HG03378 (cell line): ENCODE data around the gene XKR7.

ENCODE experiments used
- ATAC-seq: cut with Tn5 transposase; IDR thresholded peaks from one replicate; pipeline ENCODE4 v1.9.1; 2021; ENCODE audit warnings: mild to moderate bottlenecking, moderate library complexity; ENCODE audit not compliant: unreplicated experiment

XKR7 gene

DNA sequence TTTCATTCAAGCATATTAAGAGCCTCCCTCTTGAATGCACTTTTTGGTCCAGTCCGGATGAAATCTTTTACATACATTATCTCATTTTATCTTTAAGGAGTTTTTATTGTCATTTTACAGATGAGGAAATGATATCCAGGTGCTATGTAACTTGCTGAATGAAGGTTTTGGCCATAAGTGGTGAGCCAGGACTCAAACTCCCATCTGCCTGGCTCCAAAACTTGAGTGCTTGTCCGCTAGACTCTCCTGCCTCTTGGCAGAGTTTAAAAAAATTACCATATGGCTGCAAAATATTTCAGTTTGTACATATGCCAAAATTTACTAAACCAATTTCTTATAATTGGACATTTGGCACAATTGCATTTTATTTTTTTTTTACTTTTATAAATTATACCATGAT is 28.3 kb upstream of the XKR7 start:
- no peak for ATAC-seq

DNA sequence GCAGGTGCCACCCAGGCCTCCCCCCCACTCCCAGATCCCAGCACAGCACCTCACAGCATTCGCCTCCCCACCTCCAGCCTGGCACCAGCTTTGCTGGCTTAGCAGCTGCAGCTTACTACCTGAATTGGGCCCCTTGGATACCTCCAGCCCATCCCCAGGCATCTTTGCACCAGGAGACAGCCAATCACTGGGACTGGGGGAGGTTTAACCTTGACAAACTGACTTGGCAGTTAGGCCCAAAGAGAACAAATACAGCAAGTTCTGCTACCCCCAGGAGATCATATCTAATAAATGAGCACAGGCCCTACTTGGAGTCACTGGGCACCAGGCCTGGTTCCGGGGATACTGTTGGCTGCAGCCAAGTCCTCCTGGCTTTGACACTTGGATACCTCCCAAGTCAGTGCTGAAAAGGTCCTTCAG is 24.9 kb upstream of the XKR7 start:
- no peak for ATAC-seq

DNA sequence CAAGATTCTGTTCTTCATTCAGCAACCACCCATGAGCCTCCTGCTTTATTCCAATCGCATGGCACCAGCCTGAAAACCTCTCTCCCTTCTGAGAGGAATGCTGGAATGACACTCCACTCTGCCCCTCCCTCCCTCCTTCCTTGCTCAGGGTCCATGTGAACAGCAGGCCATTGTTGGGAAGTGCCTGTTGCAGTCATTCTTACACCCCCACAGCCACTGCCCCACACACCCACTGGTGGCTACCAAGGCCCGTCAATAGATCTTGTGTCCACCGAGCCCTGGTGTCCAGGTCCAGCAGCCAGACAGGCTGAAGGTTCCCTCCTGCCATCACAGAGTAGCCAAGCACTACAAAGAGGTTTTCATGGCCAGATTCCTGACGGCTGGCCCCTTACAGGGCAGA is 22.6 kb upstream of the XKR7 start:
- no peak for ATAC-seq

DNA sequence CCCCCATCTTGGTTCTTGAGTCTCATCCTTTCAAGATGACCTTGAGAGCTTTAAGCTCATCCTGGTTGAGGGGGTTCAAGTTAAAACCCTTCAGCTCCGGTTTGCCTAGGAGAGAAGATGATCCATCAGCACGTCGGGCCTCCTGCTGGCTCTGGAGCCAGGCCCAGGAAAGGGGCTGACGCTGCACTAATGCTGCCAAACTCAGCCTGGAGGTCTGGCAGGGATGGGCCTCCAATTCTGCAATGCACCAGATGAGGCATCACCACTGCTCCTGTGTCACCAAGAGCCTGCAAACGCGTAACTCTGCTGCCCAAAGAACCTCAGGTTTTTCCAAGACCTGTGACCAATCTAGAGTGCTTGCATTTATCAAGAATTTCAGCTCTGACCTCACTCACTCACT is 22.2 kb upstream of the XKR7 start:
- ATAC-seq = no peak

DNA sequence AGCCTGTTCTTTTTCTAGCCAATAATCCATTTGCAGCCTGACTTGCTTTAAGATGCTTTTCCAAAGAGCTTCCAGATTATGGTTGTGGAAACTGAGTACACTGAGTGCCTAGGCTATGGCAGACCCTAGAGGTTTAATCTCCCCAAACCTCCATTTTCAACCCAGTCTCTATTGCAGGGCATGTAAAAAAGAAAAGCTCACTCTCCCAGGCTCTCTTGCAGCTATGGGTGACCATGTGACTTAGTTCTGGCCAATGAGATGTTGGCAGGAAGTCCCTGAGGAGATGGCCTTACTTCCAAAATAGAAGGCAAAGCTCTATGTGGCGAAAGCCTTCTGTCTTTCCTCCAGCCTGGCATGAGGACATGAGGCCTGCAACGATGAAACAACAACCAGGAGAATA is 19.9 kb upstream of the XKR7 start:
- ATAC-seq = no peak

DNA sequence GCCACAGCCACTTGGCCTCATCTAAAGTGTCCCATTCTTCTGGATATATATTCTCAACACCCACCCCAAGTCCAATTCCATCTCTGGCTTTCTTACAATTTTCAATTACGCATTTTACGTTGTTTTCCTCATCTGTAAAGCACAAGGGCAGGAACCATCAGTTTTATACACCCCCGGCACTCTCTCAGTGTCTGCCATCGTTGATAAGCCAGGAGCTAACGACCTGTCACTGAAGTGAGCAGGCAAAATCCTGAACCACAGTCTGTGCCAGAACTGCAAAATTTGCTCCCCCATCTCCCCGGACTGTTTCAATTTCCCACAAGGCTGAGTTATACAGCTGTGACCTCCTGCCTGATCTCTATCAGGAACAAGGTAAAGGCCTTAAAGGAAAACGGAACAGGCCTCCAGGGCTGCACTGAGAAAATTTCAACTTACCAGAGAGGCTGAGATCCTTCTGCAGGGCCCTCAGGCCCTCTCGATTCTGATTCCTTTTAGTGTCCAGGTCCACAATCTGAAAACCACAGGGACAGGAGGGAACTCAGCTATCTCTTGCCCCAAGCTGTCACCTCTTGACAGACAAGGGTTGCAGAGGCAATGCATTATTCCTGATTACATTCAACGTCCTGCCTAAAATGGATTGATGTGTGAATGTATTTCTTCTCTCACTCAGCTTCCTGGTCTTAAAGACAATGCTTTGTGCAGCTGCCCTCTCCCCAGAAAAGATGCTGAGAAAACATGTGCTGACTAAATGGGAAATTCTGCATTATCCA is 17.9 kb upstream of the XKR7 start:
- no peak for ATAC-seq

DNA sequence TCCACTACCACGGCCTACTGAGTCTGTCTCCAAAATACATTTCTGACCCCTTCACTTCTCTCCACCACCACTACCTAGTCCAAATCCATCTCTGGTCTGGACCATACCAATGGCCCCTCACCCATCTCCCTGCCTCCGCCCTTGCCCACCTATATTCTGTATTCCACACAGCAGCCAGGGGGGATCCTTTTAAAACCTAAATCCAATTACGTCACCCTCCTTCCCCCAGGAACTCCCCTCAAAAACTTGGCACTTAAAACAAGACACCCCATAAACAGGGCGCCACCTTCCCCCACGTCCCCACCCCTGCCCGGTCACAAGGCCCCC is 16.8 kb upstream of the XKR7 start:
- no peak for ATAC-seq

DNA sequence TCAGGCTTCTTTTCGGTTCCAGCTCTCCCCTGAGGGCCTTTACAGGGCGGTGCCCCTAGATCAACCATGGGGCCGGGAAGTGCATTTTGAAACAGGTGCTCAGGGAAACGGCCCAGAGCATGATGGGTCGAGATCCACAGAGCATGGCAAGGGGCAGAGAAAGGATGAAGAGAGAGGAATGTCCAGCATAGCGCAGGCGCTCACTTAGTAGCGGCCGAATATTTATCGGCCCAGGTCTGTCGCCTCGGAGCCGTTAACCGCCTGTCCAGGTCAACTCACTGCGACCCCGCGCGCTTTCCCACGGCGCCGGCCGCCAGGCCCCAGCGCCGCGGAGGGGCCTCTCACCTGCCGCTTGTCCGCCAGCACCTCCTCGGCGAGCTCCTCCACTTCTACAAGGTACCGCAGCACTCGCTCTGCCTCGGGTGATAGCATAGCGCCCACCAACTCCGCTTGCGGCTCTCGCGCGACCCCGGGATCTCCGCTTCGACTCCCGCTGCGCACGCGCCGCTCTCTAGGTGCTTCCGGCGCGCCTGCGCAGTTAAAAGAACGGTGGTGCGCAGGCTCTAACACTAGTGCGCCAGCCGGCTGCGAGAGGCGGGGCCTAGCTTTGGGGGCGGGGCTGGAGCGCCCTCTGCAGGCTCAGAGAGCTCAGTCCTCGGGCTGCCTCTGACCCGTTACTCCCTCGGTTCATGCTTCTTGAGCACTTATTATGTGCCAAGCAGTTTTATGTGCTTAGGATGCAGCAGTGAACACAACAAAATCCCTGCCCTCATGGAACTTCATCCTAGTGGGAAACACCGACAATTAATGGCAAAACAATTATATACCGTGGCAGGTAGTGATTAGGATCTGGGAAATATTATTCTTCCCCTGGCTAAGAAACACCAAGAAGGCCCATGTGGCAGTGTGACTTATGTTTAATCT is 16.2 kb upstream of the XKR7 start, which contains the start of gene PDRG1:
TSS of gene PDRG1 (minus strand) at position 517 of the 924 bp plus-strand sequence. CDS start at position 432, 85 bp downstream.
- ATAC-seq = peak; percentile 89

DNA sequence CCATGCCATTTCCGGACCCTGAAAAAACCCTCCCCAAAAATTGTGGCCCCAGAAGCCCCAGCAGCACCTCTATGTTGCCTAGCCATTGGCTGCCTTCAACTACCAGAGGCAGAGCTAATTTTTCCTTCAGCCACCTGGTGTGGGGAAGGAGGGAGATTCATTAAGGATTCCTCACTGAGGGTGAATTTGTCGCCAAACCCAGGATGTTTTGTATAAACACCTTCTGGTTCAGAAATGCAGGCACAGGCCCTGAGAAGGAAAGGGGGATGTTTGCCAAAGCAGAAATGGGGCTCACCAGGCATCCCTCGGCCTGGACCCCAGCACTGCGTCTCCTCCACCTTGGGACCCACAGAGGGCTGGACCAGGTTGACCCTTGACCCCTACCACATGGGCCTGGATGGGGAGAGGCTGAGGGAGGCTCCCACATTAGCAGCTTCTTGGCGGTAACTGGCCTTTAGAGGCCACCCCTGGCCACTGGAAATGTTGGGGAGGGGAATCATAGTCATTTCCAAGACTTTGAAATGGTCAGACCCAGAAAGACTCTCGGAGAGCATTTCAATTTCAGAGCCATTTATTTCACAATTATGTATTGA is 14.3 kb upstream of the XKR7 start:
- no peak for ATAC-seq

DNA sequence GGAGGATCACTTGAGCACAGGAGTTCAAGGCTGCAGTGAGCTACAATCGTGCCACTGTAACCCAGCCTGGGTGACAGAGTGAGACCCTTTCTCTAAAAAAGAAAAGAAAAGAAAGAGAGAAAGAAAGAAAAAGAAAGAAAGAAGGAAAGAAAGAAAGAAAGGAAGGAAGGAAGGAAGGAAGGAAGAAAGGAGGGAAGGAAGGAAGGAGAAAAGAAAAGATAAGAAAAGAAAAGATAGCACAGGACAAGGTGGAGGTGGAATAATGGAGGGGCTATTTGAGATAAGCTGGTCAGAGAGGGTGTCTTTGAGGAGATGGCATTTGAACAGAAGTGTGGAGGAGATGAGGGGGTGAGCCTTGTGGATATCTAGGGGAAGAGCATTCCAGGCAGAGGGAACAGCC is 13.5 kb upstream of the XKR7 start:
- no peak for ATAC-seq

DNA sequence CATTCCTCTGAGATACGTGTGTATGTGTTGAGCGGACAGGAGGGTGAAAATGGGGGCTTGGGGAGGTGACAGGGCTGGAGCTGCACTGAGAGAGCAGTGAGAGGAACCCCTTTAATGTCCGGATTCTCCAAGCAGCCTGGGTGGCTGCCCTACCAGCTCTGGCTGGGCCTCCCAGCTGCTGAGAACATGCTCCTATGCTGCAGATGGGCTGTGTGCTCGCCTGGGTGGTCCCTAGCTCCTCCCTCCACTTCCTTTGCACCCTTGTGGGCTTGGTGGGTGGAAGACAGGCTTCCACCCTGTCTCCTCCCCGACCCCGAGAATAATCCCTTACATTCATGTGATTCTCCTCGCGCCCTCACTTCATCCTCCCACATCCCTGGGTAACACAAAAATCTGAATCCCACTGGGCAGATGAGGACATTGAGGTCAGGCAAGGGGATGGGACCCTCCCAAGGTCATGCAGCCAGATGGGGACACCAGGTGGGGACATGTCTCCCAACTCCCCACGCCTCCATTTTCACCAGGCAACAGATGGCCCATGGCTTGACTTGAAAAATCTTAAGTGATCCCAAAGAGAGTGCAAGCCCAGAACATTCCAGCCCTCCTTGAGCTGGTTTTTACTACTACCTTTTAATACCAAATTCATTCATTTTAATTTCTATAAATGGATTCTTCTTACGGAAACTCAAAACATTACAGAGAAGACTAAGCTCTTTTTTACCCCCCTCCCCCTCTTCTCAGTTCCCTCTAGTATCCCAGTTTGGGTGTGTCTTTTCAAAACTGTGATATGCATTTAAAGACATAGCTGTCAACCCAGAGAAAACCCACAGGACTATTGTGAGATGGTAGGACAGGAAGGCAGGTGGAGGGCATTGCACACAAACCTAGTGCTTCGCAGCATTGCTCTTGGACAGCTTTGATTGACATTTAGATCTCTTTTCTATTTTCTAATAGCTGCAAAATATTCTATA is 11.1 kb upstream of the XKR7 start:
- ATAC-seq = no peak

DNA sequence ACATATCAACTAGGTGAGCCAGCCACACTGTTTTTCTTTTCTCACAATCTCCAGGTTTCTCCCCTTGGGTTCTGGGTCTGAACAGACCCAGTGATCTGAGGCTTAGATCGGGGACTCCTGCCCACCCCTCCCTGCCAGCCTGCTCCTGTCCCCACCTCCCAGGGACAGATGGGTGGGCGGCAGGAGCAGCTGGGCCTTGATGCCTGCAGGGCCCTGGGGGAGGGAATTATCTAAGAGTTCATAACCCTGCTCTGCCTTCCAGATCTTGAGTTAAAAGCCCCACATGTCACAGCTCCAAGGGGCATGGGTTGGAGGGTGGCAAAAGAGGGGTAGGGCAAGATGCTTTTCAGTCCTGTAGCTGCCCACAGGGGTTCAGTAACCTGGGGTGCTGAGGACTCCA is 5.2 kb upstream of the XKR7 start:
- no peak for ATAC-seq

DNA sequence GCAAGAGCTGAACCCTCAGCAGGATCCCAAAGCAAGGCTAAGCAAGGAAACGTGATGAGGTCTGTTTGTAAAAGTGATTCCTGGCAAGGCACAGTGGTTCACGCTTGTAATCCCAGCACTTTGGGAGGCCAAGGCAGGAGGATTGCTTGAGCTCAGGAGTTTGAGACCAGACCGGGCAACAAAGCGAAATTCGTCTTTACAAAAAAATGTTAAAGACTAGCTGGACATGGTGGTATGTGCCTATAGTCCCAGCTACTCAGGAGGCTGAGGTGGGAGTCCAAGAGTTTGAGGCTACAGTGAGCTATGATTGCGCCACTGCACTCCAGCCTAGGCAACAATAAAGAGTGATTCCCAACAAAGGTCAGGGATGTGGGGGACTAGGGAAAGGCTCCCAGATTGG is 4.1 kb upstream of the XKR7 start:
- ATAC-seq = no peak

DNA sequence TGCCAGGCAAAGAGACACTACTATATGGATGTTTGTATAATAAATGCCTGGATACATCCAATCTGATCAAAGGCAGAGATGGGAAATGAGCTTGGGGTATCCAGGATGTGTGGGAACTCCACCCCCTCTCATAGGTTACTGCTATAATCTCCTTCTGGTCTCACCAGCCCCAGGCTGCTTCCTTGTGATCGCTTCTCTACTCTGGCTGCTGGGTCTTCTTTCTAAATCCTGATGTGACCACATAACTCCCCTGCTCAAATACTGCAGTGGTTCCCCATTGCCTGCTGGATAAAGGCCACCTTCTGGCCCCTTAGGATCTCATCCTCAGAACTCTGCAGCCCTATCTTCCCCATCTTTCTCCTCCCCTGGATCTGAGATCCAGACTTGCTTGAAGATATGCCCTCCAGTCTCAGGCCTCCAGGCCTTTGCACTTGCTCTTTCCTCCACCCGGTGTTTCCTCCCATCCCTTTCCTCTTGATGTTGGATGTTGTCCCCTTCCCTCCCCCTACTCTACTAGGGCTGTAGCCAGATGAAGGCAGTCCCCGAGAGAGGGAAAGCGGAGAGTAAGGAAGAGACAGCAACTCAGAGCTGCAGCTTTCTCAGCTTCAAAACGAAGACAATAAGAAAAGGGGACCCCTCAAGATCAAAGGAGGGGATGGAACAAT is 828 bp upstream of the XKR7 start:
- ATAC-seq = no peak

DNA sequence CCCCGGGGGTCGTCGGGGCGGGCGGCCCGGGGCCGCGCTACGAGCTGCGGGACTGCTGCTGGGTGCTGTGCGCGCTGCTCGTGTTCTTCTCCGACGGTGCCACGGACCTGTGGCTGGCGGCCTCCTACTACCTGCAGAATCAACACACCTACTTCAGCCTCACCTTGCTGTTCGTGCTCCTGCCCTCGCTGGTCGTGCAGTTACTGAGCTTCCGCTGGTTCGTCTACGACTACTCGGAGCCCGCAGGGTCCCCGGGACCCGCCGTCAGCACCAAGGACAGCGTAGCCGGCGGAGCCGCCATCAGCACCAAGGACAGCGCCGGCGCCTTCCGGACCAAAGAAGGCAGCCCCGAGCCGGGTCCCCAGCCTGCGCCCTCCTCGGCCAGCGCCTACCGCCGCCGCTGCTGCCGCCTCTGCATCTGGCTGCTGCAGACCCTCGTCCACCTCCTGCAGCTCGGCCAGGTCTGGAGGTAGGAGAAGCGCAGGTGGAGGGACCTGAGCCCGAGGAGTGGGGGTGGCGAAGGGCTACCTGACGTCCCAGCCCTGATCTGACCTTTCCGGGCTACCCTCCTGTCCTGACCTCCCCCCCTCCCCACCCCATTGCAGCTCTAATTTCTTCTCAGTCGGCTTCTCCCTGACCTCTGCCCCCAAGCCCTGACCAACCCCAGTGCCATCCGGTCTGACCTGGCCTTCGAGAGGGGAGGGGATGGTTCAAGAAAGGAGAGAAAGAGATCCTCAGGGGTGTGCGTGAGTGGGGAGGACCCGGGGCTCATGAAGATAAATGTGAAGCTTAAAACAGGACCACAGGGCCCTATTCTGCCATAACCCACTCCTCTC is 558 bp downstream of the XKR7 start:
- ATAC-seq = no peak

DNA sequence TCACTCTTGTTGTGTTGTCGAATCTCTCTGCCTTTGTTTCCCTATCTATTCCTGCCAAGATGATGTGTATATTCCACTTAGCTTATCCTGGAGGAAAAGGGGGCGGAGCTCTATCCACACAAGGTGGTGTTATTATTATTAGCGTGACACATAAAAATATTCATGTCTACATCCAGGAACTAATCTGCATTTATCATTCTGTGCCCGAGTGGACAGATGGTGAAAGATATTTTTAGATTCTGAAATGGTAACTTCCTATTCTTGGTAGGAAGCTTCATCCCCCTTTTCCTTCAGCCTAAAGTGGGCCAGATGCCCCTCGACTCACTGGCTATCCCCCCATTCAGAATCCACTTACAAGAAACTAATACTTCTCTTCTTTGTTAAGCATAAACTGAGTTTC is 2.0 kb downstream of the XKR7 start:
- no peak for ATAC-seq

DNA sequence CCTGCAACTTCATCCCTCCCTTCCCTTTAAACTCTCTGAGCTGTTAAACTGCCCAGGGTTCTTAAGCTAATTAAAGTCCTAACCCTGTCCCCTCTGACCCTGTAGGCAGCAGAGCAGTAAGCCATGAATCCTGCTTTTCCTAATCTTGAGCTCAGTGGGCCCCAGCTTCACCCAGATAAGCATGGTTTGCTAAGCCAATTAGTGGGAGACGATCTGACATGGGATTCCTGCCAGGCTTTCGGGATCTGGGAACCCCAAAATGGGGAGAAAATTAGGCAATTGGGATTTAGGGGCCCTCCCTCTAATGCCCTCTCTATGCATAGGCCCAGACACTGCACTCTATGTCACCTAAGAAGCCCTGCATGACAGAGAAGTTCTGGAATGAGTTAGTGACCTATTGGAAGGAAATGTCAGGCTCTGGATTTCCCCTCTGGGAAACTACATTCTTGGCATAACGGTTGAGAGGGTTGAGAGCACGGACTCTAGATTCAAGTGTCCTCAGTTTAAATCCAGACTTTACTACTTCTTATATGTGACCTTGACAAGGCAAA is 4.6 kb downstream of the XKR7 start:
- ATAC-seq = no peak

DNA sequence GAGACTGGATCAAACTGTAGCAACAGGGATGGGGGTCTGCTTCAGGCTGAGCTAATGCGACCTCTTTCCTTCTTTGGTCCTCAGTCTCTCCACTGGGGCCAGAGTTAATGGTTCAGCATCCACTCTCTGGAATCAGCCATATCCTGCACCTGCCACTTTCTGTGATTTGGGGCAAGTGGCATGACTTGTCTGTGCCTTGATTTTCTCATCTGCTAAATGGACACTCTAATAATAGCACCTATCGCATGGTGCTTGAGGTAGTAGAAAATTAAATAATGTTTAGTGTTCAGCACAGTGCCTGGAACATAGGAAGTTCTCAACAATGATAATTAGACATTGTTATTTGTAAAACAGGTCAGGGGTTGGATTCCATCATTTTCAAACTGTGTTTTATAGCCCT is 6.3 kb downstream of the XKR7 start:
- no peak for ATAC-seq

DNA sequence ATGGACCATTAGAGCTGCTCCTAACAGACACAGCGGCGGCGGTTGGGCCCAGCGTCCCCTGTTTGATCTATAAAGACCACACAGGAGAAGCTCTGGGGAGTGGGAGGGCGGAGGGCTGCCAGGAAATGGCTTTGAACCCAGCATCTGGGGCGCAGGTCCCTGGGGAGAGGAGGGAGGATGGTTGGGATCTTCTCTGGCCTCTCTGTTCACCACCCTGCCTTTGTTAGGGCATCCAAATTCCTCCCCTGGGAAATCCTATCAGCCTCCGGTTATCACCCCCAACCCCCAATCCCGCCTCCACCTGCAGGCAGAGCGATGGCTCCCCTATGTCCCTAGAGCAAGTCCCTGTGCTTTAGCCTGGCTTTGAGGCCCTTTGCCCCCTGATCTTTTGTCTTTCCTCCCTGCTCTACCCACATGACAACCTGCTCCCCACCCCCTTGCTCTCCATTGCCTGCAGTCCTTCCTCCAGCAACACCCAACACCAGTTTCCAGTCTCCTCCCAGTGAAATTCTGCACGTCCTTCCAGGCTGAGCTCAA is 7.1 kb downstream of the XKR7 start:
- ATAC-seq = no peak
